Trophoblast cell (in vitro differentiated cells and primary cell): Measurements from ENCODE around the gene PRPF4.
"Not testable (repeated sequence)": the region's sequence is repeated elsewhere in the genome, so short reads cannot be mapped to it uniquely, and the experiment has no call there.

Experiments
- DNase-seq, 2 donors: peaks; one replicate each; pipeline ENCODE4 v3.0.0-alpha.2; 2016
- H2AFZ ChIP-seq: 2 replicates; pipeline ENCODE4 v1.6.1; 2013; ENCODE audit warnings: low read length, moderate library complexity, mild to moderate bottlenecking; ENCODE audit not compliant: insufficient read depth, poor library complexity
- H2AK5ac ChIP-seq: 2 replicates; pipeline ENCODE4 v1.6.1; 2013; ENCODE audit warnings: mild to moderate bottlenecking, low read length
- H2BK120ac ChIP-seq: 2 replicates; pipeline ENCODE4 v1.6.1; 2013; ENCODE audit warnings: low read length, mild to moderate bottlenecking, moderate library complexity; ENCODE audit not compliant: insufficient read depth, poor library complexity
- H2BK12ac ChIP-seq: 2 replicates; pipeline ENCODE4 v1.6.1; 2013; ENCODE audit warnings: mild to moderate bottlenecking, low read length, moderate library complexity
- H2BK5ac ChIP-seq: 2 replicates; pipeline ENCODE4 v1.6.1; 2013; ENCODE audit warnings: low read length, low read depth, moderate library complexity, mild to moderate bottlenecking; ENCODE audit not compliant: poor library complexity
- H3K14ac ChIP-seq: 2 replicates; pipeline ENCODE4 v1.6.1; 2013; ENCODE audit warnings: mild to moderate bottlenecking, low read length
- H3K18ac ChIP-seq: 2 replicates; pipeline ENCODE4 v1.6.1; 2013; ENCODE audit warnings: mild to moderate bottlenecking, low read length
- H3K23ac ChIP-seq: 2 replicates; pipeline ENCODE4 v1.6.1; 2013; ENCODE audit warnings: low read length
- H3K27ac ChIP-seq: 2 replicates; pipeline ENCODE4 v1.5.1; 2013; ENCODE audit warnings: low read depth, mild to moderate bottlenecking, inconsistent platforms, low read length, moderate library complexity
- H3K27me3 ChIP-seq: 2 replicates; pipeline ENCODE4 v1.6.1; 2013; ENCODE audit warnings: inconsistent platforms, mild to moderate bottlenecking, low read length, moderate library complexity; ENCODE audit not compliant: insufficient read depth
- H3K36me3 ChIP-seq, 2 experiments: 1 replicate in 1 of 2; 2 replicates in 1 of 2; pipeline ENCODE4 v1.6.1; 2013; ENCODE audit warnings: low read length in 2 of 2, mild to moderate bottlenecking in 2 of 2, moderate library complexity in 1 of 2; ENCODE audit not compliant: insufficient read depth in 2 of 2, control insufficient read depth in 1 of 2
- H3K4ac ChIP-seq: 2 replicates; pipeline ENCODE4 v1.6.1; 2013; ENCODE audit warnings: low read depth, mild to moderate bottlenecking, low read length, moderate library complexity
- H3K4me1 ChIP-seq, 2 experiments: 1 replicate in 1 of 2; 2 replicates in 1 of 2; pipeline ENCODE4 v1.6.1; 2013; ENCODE audit warnings: low read length in 2 of 2, mild to moderate bottlenecking in 2 of 2, moderate library complexity in 1 of 2; ENCODE audit not compliant: insufficient read depth in 2 of 2, control insufficient read depth in 1 of 2
- H3K4me2 ChIP-seq: 2 replicates; pipeline ENCODE4 v1.6.1; 2013; ENCODE audit warnings: inconsistent platforms, mild to moderate bottlenecking, low read length, moderate library complexity
- H3K4me3 ChIP-seq: 2 replicates; pipeline ENCODE4 v1.5.1; 2013; ENCODE audit warnings: mild to moderate bottlenecking, low read depth, low read length, inconsistent platforms
- H3K79me1 ChIP-seq: one replicate; pipeline ENCODE4 v1.6.1; 2013; ENCODE audit warnings: low read length
- H3K79me2 ChIP-seq: 2 replicates; pipeline ENCODE4 v1.6.1; 2013; ENCODE audit warnings: low read length, mild to moderate bottlenecking; ENCODE audit not compliant: control insufficient read depth, insufficient read depth, poor library complexity
- H3K9ac ChIP-seq: 2 replicates; pipeline ENCODE4 v1.6.1; 2013; ENCODE audit warnings: mild to moderate bottlenecking, low read length
- H3K9me3 ChIP-seq: 2 replicates; pipeline ENCODE4 v1.6.1; 2013; ENCODE audit warnings: low read depth, mild to moderate bottlenecking, control low read depth, inconsistent platforms, low read length; ENCODE audit not compliant: insufficient read depth
- H4K12ac ChIP-seq: 2 replicates; pipeline ENCODE4 v1.6.1; 2013; ENCODE audit warnings: low read depth, mild to moderate bottlenecking, low read length, moderate library complexity
- H4K8ac ChIP-seq: 2 replicates; pipeline ENCODE4 v1.6.1; 2013; ENCODE audit warnings: low read depth, mild to moderate bottlenecking, low read length, moderate library complexity
- H4K91ac ChIP-seq: one replicate; pipeline ENCODE4 v1.6.1; 2013; ENCODE audit warnings: low read depth, mild to moderate bottlenecking, low read length, moderate library complexity
- WGBS: extraction: QIAGEN DNeasy Blood & Tissue Kit; methylation state at CpG from one replicate; pipeline ENCODE4 v1.1.7; 2013; ENCODE audit warnings: missing lambda C conversion rate; ENCODE audit not compliant: insufficient read length, insufficient coverage; ENCODE audit errors: extremely low coverage; 5-methylcytosine and 5-hydroxymethylcytosine counted together

PRPF4 gene

DNA sequence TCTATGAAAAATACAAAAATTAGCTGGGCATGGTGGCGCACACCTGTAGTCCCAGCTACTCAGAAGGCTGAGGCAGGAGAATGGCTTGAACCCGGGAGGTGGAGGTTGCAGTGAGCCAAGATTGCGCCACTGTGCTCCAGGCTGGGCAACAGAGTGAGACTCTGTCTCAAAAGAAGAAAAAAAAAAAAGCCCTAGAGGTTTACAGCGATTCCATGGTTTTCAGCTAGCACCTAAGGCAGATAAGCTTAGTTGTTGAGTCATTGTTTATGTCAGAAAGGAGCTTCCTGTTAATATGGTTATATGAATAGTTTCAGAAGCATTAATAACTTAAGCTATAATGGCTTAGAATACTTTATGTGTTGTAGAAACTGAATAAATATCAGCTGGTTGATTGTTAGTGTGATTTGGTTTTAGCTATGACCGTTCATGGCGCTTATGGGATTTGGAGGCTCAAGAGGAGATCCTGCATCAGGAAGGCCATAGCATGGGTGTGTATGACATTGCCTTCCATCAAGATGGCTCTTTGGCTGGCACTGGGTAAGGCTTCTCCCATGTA lies 14.7 kb downstream of the PRPF4 start:
- no peaks in the 10 kb centered on the region for H3K79me1 ChIP-seq
- H4K12ac ChIP-seq, result no peak overlapping the region
- WGBS, result no CpG with 5 or more reads among the region's 6 CpGs

DNA sequence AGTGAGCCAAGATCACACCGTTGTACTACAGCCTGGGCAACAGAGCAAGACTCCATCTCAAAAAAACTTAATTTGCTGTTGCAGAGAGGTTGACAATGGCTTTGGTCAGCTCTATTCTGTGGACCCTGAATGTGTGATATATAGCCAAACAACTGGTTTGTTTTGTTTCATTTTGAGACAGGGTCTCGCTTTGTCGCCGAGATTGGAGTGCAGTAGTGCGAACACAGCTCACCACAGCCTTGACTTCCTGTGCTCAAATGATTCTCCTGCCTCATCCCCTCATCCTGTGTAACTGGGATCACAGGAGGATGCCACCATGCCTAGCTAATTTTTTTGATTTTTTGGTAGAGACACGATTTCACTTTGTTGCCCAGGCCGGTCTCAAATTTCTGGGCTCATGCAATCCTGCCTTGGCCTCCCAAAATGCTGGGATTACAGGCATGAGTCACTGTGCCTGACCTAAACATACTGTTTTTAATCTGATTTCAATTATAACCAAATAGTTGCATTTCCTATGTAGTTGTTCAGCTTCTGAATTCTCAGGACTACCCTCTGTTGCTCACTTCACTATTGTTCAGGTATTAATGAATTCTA lies 17.9 kb downstream of the PRPF4 start:
- no peak overlapping the region for H3K23ac ChIP-seq
- no peak overlapping the region for H3K27ac ChIP-seq
- WGBS, result no CpG with 5 or more reads among the region's 7 CpGs
- no peak overlapping the region for H4K91ac ChIP-seq
- no peak overlapping the region for H4K12ac ChIP-seq
- no peak overlapping the region for H3K4me2 ChIP-seq
- H2BK12ac ChIP-seq, result no peak overlapping the region
- H3K4me3 ChIP-seq, result no peak overlapping the region
- H3K79me1 ChIP-seq, result no peaks in the 10 kb centered on the region
- no peak overlapping the region for H3K18ac ChIP-seq
- DNase-seq, result no peak
- H3K4ac ChIP-seq, result no peak overlapping the region
- no peaks in the 10 kb centered on the region for H3K9me3 ChIP-seq
- peaks cover 21 to 39% of the 10 kb centered on the region in 2 experiments for H3K36me3 ChIP-seq
- no peaks in the 10 kb centered on the region for H3K4me1 ChIP-seq
- no peak overlapping the region for H2BK120ac ChIP-seq
- H3K9ac ChIP-seq, result no peak overlapping the region
- no peak overlapping the region for H4K8ac ChIP-seq
- no peak overlapping the region for H2AFZ ChIP-seq
- no peaks in the 10 kb centered on the region for H3K79me2 ChIP-seq
- H3K27me3 ChIP-seq, result no peaks in the 10 kb centered on the region
- no peak overlapping the region for H3K14ac ChIP-seq
- H2BK5ac ChIP-seq, result no peak overlapping the region
- H2AK5ac ChIP-seq, result no peak overlapping the region

More for the DNA sequence above, 14.7 kb downstream of the PRPF4 start:
- Histone ChIP-seq H3K4me1 (no peaks in the 10 kb centered on the region), H4K91ac (no peak overlapping the region), H2BK120ac (no peak overlapping the region), H3K4me2 (no peak overlapping the region), H3K23ac (no peak overlapping the region), H3K79me2 (no peaks in the 10 kb centered on the region), H2AFZ (no peak overlapping the region), H2BK5ac (no peak overlapping the region), H3K27ac (no peak overlapping the region), H3K14ac (no peak overlapping the region), H3K4ac (no peak overlapping the region), H3K27me3 (no peaks in the 10 kb centered on the region), H4K8ac (no peak overlapping the region), H2BK12ac (no peak overlapping the region), H3K4me3 (no peak overlapping the region), H3K9me3 (no peaks in the 10 kb centered on the region), H3K9ac (no peak overlapping the region), H3K36me3 (peaks cover 31 to 59% of the 10 kb centered on the region in 2 experiments), H2AK5ac (no peak overlapping the region), H3K18ac (no peak overlapping the region)
- DNase-seq, result no peak

DNA sequence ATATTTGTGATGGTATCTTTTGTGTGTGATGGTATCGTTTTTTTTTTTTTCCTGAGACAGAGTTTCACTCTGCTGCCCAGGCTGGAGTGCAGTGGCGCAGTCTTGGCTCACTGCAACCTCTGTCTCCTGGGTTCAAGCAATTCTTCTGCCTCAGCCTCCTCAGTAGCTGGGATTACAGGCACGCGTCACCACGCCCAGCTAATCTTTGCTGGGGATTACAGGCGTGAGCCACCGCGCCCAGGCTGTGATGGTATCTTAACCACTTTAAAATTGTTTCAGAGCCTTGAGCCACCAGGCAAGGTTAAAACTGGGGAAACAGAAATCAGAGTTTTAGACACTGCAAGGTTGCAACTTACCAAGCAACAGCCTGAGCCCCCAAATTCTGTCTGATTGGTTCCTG lies 20.8 kb downstream of the PRPF4 start:
- H3K23ac ChIP-seq, DNase-seq, H4K12ac ChIP-seq, H3K79me1 ChIP-seq, H3K9me3 ChIP-seq, H3K79me2 ChIP-seq, H3K18ac ChIP-seq, H3K9ac ChIP-seq, H3K14ac ChIP-seq, H2BK120ac ChIP-seq, H3K4me1 ChIP-seq, H2AFZ ChIP-seq, H4K8ac ChIP-seq, H2AK5ac ChIP-seq, H3K27ac ChIP-seq, H2BK12ac ChIP-seq, H3K4me2 ChIP-seq, H2BK5ac ChIP-seq, H3K4ac ChIP-seq, H3K4me3 ChIP-seq, H4K91ac ChIP-seq, H3K27me3 ChIP-seq: not testable (repeated sequence)
- peaks cover 16 to 17% of the 10 kb centered on the region in 2 experiments for H3K36me3 ChIP-seq
- no CpG with 5 or more reads among the region's 8 CpGs for WGBS

DNA sequence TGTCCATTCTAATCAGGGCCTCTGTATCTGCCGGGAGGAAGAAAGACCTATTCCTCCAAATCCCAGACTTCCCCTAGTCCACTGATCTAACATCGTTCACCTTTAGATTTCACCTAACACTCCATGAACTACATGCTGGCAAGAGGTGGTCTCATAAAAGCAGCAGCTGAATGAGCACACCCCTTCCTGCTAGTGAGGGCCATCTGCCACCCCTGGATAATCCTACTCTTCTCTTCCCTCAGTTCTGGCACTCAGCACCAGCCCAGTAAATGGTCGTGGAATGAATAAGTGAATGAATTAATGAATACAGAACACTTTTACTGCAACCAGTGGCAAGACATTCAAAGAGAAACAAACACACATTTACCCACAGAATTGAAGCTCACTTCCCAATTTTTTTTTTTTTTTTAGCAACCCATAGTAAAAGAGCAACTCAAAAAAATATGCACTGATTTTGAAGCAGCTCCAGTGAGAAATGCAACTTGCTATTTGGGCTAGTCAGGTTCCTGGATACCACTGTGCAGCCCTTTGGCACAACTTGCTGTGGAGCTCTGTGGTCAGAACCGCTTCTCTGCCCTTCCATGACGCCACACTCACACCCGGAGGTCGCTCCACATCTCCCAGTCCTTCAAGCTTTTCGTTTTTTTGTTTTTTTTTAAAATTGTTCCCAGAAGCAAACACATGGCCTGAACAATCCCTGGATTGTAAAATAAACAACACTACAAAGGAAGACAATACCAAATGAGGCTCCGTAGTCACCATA lies 21.5 kb downstream of the PRPF4 start:
- Histone ChIP-seq H2AK5ac (no peak overlapping the region), H4K12ac (no peak overlapping the region), H4K91ac (no peak overlapping the region), H3K18ac (no peak overlapping the region), H3K79me1 (no peaks in the 10 kb centered on the region), H3K4me3 (no peak overlapping the region), H3K4me2 (no peak overlapping the region), H3K23ac (no peak overlapping the region), H3K4ac (no peak overlapping the region), H3K9me3 (no peaks in the 10 kb centered on the region), H3K79me2 (no peaks in the 10 kb centered on the region), H3K27ac (no peak overlapping the region), H3K27me3 (no peaks in the 10 kb centered on the region), H3K14ac (no peak overlapping the region), H3K4me1 (no peaks in the 10 kb centered on the region), H2BK5ac (no peak overlapping the region), H2BK12ac (no peak overlapping the region), H3K36me3 (peaks cover 8 to 10% of the 10 kb centered on the region in 2 experiments), H4K8ac (no peak overlapping the region), H2AFZ (no peak overlapping the region), H3K9ac (no peak overlapping the region), H2BK120ac (no peak overlapping the region)
- no CpG with 5 or more reads among the region's 9 CpGs for WGBS
- no peak for DNase-seq
